Keratinocyte (primary cell): Measurements from ENCODE around the gene UNC93A. TPM values are rescaled to one million over a fixed set of nuclear protein-coding genes. Genes with fewer than 3 reads are reported as not detected.
A peak's percentile ranks its signal among the peaks of the same experiment; 100 is the strongest.

Experiments
- DNase-seq: peaks from one replicate; pipeline ENCODE4 v3.0.0-alpha.2; 2011; ENCODE audit warnings: low read depth, missing footprints, low spot score
- FAIRE-seq: peaks from 2 replicates; lab custom pipeline; 2011; peaks lifted over from hg19 to GRCh38; lab: Jason Lieb, UNC
- H2AFZ ChIP-seq: 2 replicates; pipeline ENCODE4 v1.6.0; 2012; ENCODE audit warnings: low read length, control low read depth, inconsistent platforms; ENCODE audit not compliant: control insufficient read depth
- H3K27ac ChIP-seq: 2 replicates; pipeline ENCODE4 v1.5.1; 2011; ENCODE audit warnings: low read length; ENCODE audit not compliant: control insufficient read depth, insufficient read depth
- H3K27me3 ChIP-seq: 3 replicates; pipeline ENCODE4 v1.6.0; 2011; ENCODE audit warnings: low read length; ENCODE audit not compliant: control insufficient read depth, insufficient read depth; ENCODE audit errors: extremely low read depth
- H3K36me3 ChIP-seq, 2 experiments: 2 replicates in 1 of 2; 3 replicates in 1 of 2; pipeline ENCODE4 v1.5.1; 2011; ENCODE audit warnings: low read length in 2 of 2, mild to moderate bottlenecking in 1 of 2; ENCODE audit not compliant: control insufficient read depth in 2 of 2, insufficient read depth in 2 of 2; ENCODE audit errors: extremely low read depth in 1 of 2
- H3K4me1 ChIP-seq: 3 replicates; pipeline ENCODE4 v1.5.1; 2011; ENCODE audit warnings: low read length; ENCODE audit not compliant: control insufficient read depth, insufficient read depth; ENCODE audit errors: extremely low read depth
- H3K4me2 ChIP-seq: 3 replicates; pipeline ENCODE4 v1.6.0; 2011; ENCODE audit warnings: low read depth, low read length; ENCODE audit not compliant: control insufficient read depth, insufficient read depth; ENCODE audit errors: extremely low read depth
- H3K4me3 ChIP-seq, 3 experiments: fragments of 200-600 bp in 1 of 3; sonication (generic) in 1 of 3; 2 replicates in 2 of 3; 3 replicates in 1 of 3; pipeline ENCODE4 v1.5.1; 2011 to 2016; ENCODE audit warnings: low read length in 3 of 3, mild to moderate bottlenecking in 3 of 3, control low read depth in 2 of 3, inconsistent platforms in 1 of 3, low read depth in 1 of 3, mixed read lengths in 1 of 3, mixed run types in 1 of 3, moderate library complexity in 1 of 3; ENCODE audit not compliant: control insufficient read depth in 2 of 3, insufficient read depth in 2 of 3; ENCODE audit errors: extremely low read depth in 1 of 3
- H3K79me2 ChIP-seq: 2 replicates; pipeline ENCODE4 v1.6.0; 2012; ENCODE audit warnings: low read length; ENCODE audit not compliant: control insufficient read depth, insufficient read depth
- H3K9ac ChIP-seq: 3 replicates; pipeline ENCODE4 v1.6.0; 2011; ENCODE audit warnings: low read length; ENCODE audit not compliant: control insufficient read depth, insufficient read depth; ENCODE audit errors: extremely low read depth
- H3K9me1 ChIP-seq: 3 replicates; pipeline ENCODE4 v1.6.0; 2011; ENCODE audit warnings: low read length; ENCODE audit not compliant: control insufficient read depth, insufficient read depth; ENCODE audit errors: extremely low read depth
- H3K9me3 ChIP-seq: 2 replicates; pipeline ENCODE4 v1.5.1; 2012; ENCODE audit warnings: low read depth, low read length; ENCODE audit not compliant: control insufficient read depth
- H4K20me1 ChIP-seq: 3 replicates; pipeline ENCODE4 v1.6.0; 2011; ENCODE audit warnings: low read length; ENCODE audit not compliant: control insufficient read depth, insufficient read depth; ENCODE audit errors: extremely low read depth
- EZH2 ChIP-seq: IDR thresholded peaks from one replicate; pipeline ENCODE4 v1.6.1; 2012; ENCODE audit warnings: inconsistent platforms, mild to moderate bottlenecking, low read length, moderate library complexity
- dilution Hi-C: fragments of 300-500 bp; cut with MboI; formaldehyde crosslinking; loops from one replicate; pipeline ENCODE4 v1.7.0; 2020; ENCODE audit warnings: low sequenced_read_pairs; ENCODE audit not compliant: extremely low pct_ligation_motif_present
- polyA plus RNA-seq, 5 experiments: library from polyadenylated mRNA; depleted of rRNA in 3 of 5; stranded (reverse) in 3 of 5; stranded (forward) in 1 of 5; unstranded in 1 of 5; fragments of >200 nt; gene quantifications; 1 replicate in 1 of 5; 2 replicates in 3 of 5; 3 replicates in 1 of 5; pipeline versions ENCODE4 v1.2.1 to v1.2.3, GENCODE V29; 2011 to 2012; ENCODE audit warnings: missing spikeins in 2 of 5, low read depth in 1 of 5, low replicate concordance in 1 of 5
- TF ChIP-seq, protein P1 (sequence below), 3 experiments: IDR thresholded peaks in 1 of 3; conservative IDR thresholded peaks in 1 of 3; optimal IDR thresholded peaks in 1 of 3; 2 replicates in 2 of 3; 3 replicates in 1 of 3; pipeline versions ENCODE3 to v1.5.1; 2011; ENCODE audit warnings: low read length in 3 of 3, mild to moderate bottlenecking in 3 of 3, moderate library complexity in 2 of 3, control low read depth in 1 of 3, inconsistent platforms in 1 of 3; ENCODE audit not compliant: insufficient read depth in 2 of 3; ENCODE audit errors: extremely low read depth in 1 of 3

UNC93A gene
- polyA plus RNA-seq, 1 donor (not counting 4 experiments of a cell fraction or from before 2014, with no cell fraction given) = not detected

- Histone ChIP-seq H3K27ac (no peak overlapping the region), H3K9ac (no peak overlapping the region), H3K36me3 (no peaks in the 10 kb centered on the region), H3K4me1 (peaks cover 3% of the 10 kb centered on the region), H4K20me1 (no peaks in the 10 kb centered on the region), H2AFZ (no peak overlapping the region), H3K4me3 (no peak overlapping the region), H3K9me1 (no peaks in the 10 kb centered on the region), H3K79me2 (no peaks in the 10 kb centered on the region), H3K4me2 (no peak overlapping the region), H3K27me3 (peaks cover 24% of the 10 kb centered on the region), H3K9me3 (no peaks in the 10 kb centered on the region)
- no peak for TF ChIP-seq EZH2
- TF ChIP-seq, protein P1, sequence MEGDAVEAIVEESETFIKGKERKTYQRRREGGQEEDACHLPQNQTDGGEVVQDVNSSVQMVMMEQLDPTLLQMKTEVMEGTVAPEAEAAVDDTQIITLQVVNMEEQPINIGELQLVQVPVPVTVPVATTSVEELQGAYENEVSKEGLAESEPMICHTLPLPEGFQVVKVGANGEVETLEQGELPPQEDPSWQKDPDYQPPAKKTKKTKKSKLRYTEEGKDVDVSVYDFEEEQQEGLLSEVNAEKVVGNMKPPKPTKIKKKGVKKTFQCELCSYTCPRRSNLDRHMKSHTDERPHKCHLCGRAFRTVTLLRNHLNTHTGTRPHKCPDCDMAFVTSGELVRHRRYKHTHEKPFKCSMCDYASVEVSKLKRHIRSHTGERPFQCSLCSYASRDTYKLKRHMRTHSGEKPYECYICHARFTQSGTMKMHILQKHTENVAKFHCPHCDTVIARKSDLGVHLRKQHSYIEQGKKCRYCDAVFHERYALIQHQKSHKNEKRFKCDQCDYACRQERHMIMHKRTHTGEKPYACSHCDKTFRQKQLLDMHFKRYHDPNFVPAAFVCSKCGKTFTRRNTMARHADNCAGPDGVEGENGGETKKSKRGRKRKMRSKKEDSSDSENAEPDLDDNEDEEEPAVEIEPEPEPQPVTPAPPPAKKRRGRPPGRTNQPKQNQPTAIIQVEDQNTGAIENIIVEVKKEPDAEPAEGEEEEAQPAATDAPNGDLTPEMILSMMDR (optimal IDR thresholded peaks at IDR 0.05 in 1 of 3, IDR thresholded peaks at IDR 0.05 in 1 of 3, conservative IDR thresholded peaks at IDR 0.05 in 1 of 3; ENCODE audit: extremely low read depth in 1 of 3, insufficient read depth in 2 of 3, low read length in 3 of 3) = no peak
- DNase-seq (no peak), FAIRE-seq (no peak)
- dilution Hi-C loops = no loop called here
Observed at GRCh38 chr6:167349631-167350274, 58.6 kb downstream of the UNC93A start.

DNA sequence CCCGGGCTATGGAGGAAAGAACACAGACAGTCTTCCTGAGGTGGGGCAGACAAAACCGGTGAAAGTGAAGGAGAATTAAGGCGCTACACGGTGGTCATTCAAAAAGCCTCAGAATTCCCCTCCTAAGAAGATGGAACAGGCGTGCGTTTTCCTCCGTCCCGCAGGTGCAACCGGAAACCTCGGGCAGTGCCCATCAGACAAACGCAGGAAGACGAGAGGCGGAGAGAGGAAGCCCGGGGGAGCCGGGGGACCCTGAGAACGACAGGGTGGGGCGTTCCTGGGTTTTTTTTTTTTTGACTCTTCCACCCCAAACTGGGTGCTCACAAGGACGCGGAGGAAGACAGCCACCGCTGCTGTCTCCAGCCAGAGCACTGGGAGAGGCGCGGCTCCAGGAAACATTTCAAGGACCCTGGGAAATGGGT, 59.2 kb downstream of the UNC93A start:
- no peak for TF ChIP-seq EZH2
- TF ChIP-seq, protein P1 (optimal IDR thresholded peaks at IDR 0.05 in 1 of 3, IDR thresholded peaks at IDR 0.05 in 1 of 3, conservative IDR thresholded peaks at IDR 0.05 in 1 of 3; ENCODE audit: extremely low read depth in 1 of 3, insufficient read depth in 2 of 3, low read length in 3 of 3) = no peak
- no peak overlapping the region for H2AFZ ChIP-seq

More for the DNA sequence above, 59.2 kb downstream of the UNC93A start:
- no peaks in the 10 kb centered on the region for H3K9me1 ChIP-seq
- no peak overlapping the region for H3K9ac ChIP-seq
- dilution Hi-C loops = no loop called here
- H3K9me3 ChIP-seq = no peaks in the 10 kb centered on the region
- H3K4me3 ChIP-seq = no peak overlapping the region
- no peak overlapping the region for H3K27ac ChIP-seq
- H4K20me1 ChIP-seq = no peaks in the 10 kb centered on the region
- peaks cover 24% of the 10 kb centered on the region for H3K27me3 ChIP-seq
- DNase-seq (no peak), FAIRE-seq (no peak)
- no peaks in the 10 kb centered on the region for H3K79me2 ChIP-seq
- H3K4me1 ChIP-seq = peaks cover 3% of the 10 kb centered on the region
- H3K36me3 ChIP-seq = no peaks in the 10 kb centered on the region
- H3K4me2 ChIP-seq = peak overlapping the region; percentile 56
